ENCODE data around the gene VPS37B.

Gene VPS37B

GRCh38 chr12:122841544-122842321, 54.2 kb downstream of the VPS37B start:
- Histone ChIP-seq H3K9me2 (replicated peaks; ENCODE audit: insufficient read depth, low read length) (no peaks in the 10 kb centered on the region), H3K4me2 (ENCODE audit: low read depth, low read length) (no peak overlapping the region), H2AFZ (ENCODE audit: low read length) (no peak overlapping the region), H3K27ac (ENCODE audit: low read length) (no peak overlapping the region), H3K79me2 (ENCODE audit: low read length) (peaks cover 57% of the 10 kb centered on the region), H3K9ac (ENCODE audit: low read length) (no peak overlapping the region), H3K27me3 (replicated peaks; ENCODE audit: insufficient read depth, low read length) (no peaks in the 10 kb centered on the region), H3K9me3 (replicated peaks; ENCODE audit: insufficient read depth, low read length) (no peaks in the 10 kb centered on the region), H3K36me3 (replicated peaks; ENCODE audit: insufficient read depth, low read length) (no peaks in the 10 kb centered on the region), H3K4me1 (ENCODE audit: low read length) (no peaks in the 10 kb centered on the region), H3K4me3 (ENCODE audit: low read length) (no peak overlapping the region), H4K20me1 (ENCODE audit: insufficient read depth, low read length) (no peaks in the 10 kb centered on the region), H3F3A (ENCODE audit: insufficient read depth, low read length) (peaks cover 1% of the 10 kb centered on the region; the same call in 1 of the 2 replicates)
- DNase-seq = no peak
- TF ChIP-seq EZH2 (optimal IDR thresholded peaks at IDR 0.05; ENCODE audit: low read depth, low read length) = no peak
- TF ChIP-seq, protein P1, sequence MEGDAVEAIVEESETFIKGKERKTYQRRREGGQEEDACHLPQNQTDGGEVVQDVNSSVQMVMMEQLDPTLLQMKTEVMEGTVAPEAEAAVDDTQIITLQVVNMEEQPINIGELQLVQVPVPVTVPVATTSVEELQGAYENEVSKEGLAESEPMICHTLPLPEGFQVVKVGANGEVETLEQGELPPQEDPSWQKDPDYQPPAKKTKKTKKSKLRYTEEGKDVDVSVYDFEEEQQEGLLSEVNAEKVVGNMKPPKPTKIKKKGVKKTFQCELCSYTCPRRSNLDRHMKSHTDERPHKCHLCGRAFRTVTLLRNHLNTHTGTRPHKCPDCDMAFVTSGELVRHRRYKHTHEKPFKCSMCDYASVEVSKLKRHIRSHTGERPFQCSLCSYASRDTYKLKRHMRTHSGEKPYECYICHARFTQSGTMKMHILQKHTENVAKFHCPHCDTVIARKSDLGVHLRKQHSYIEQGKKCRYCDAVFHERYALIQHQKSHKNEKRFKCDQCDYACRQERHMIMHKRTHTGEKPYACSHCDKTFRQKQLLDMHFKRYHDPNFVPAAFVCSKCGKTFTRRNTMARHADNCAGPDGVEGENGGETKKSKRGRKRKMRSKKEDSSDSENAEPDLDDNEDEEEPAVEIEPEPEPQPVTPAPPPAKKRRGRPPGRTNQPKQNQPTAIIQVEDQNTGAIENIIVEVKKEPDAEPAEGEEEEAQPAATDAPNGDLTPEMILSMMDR (IDR thresholded peaks at IDR 0.05; ENCODE audit: low read length) = no peak
- no peak for TF ChIP-seq EZH2phosphoT487 (IDR thresholded peaks at IDR 0.05; ENCODE audit: low read length)

- no peak for DNase-seq
- no peak for TF ChIP-seq EZH2phosphoT487 (IDR thresholded peaks at IDR 0.05; ENCODE audit: low read length)
- TF ChIP-seq, protein P1 (IDR thresholded peaks at IDR 0.05; ENCODE audit: low read length) = no peak
- no peak for TF ChIP-seq EZH2 (optimal IDR thresholded peaks at IDR 0.05; ENCODE audit: low read depth, low read length)
- H3K4me2 ChIP-seq (ENCODE audit: low read depth, low read length) = no peak overlapping the region
- H3K9ac ChIP-seq (ENCODE audit: low read length) = no peak overlapping the region
- no peaks in the 10 kb centered on the region for H3K27me3 ChIP-seq (replicated peaks; ENCODE audit: insufficient read depth, low read length)
- H3K9me2 ChIP-seq (replicated peaks; ENCODE audit: insufficient read depth, low read length) = no peaks in the 10 kb centered on the region
- H3F3A ChIP-seq (ENCODE audit: insufficient read depth, low read length) = peaks cover 3% of the 10 kb centered on the region; the same call in 1 of the 2 replicates
- H4K20me1 ChIP-seq (ENCODE audit: insufficient read depth, low read length) = no peaks in the 10 kb centered on the region
- no peaks in the 10 kb centered on the region for H3K9me3 ChIP-seq (replicated peaks; ENCODE audit: insufficient read depth, low read length)
- H3K27ac ChIP-seq (ENCODE audit: low read length) = no peak overlapping the region
- no peaks in the 10 kb centered on the region for H3K36me3 ChIP-seq (replicated peaks; ENCODE audit: insufficient read depth, low read length)
- no peaks in the 10 kb centered on the region for H3K4me1 ChIP-seq (ENCODE audit: low read length)
- no peak overlapping the region for H3K4me3 ChIP-seq (ENCODE audit: low read length)
- no peak overlapping the region for H2AFZ ChIP-seq (ENCODE audit: low read length)
- peaks cover 64% of the 10 kb centered on the region for H3K79me2 ChIP-seq (ENCODE audit: low read length)
Measured at GRCh38 chr12:122840580-122841513, 55.1 kb downstream of the VPS37B start.

DNA sequence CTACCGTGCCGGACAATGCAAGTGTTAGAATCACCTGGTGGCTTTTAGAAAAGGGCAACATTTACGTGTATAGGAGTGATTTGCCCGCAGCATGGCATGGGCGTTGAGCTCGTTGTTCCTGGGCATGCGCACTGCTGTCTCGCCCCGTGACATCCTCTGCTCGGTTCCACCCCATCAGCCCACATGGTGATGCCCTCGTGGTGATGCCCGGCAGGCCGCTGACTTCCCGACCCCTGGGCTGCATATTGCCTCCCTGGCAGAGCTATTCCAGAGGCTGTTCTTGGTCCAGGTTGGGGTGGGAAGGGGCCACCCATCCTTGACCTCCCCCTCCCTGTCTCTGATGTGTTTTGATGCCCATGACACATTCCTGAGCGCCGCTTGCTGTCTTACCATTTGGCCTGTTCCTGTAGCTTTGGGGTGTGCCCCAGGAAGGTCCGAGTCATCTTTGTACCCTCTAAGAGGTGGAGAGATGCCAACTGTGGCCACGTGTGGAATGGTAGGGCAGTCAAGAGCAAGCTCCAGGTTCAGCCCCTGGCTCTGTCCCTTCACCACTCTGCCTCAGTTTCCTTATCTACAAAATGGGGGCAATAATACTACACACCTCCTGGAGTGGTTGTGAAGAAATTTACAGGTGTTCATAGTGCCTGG, 55.9 kb downstream of the VPS37B start:
- H3K79me2 ChIP-seq (ENCODE audit: low read length) = peaks cover 64% of the 10 kb centered on the region
- TF ChIP-seq EZH2 (optimal IDR thresholded peaks at IDR 0.05; ENCODE audit: low read depth, low read length) (no peak), EZH2phosphoT487 (IDR thresholded peaks at IDR 0.05; ENCODE audit: low read length) (no peak)
- TF ChIP-seq, protein P1 (IDR thresholded peaks at IDR 0.05; ENCODE audit: low read length) = no peak
- no peaks in the 10 kb centered on the region for H3K9me3 ChIP-seq (replicated peaks; ENCODE audit: insufficient read depth, low read length)
- H3K27me3 ChIP-seq (replicated peaks; ENCODE audit: insufficient read depth, low read length) = no peaks in the 10 kb centered on the region
- H3K4me3 ChIP-seq (ENCODE audit: low read length) = no peak overlapping the region
- H3K9me2 ChIP-seq (replicated peaks; ENCODE audit: insufficient read depth, low read length) = no peaks in the 10 kb centered on the region
- DNase-seq = no peak
- no peak overlapping the region for H3K9ac ChIP-seq (ENCODE audit: low read length)
- no peaks in the 10 kb centered on the region for H4K20me1 ChIP-seq (ENCODE audit: insufficient read depth, low read length)
- H3K27ac ChIP-seq (ENCODE audit: low read length) = no peak overlapping the region
- H3K4me1 ChIP-seq (ENCODE audit: low read length) = no peaks in the 10 kb centered on the region
- H2AFZ ChIP-seq (ENCODE audit: low read length) = no peak overlapping the region
- H3K4me2 ChIP-seq (ENCODE audit: low read depth, low read length) = no peak overlapping the region
- H3F3A ChIP-seq (ENCODE audit: insufficient read depth, low read length) = peaks cover 3% of the 10 kb centered on the region; the same call in 1 of the 2 replicates
- H3K36me3 ChIP-seq (replicated peaks; ENCODE audit: insufficient read depth, low read length) = no peaks in the 10 kb centered on the region
